ENCODE results near the gene DMRTB1.

- TF ChIP-seq SUZ12 (IDR thresholded peaks at IDR 0.05; ENCODE audit: extremely low read depth, insufficient read depth, insufficient read length), result no peak
- no peak for TF ChIP-seq YY1 (IDR thresholded peaks at IDR 0.05; ENCODE audit: insufficient read depth, insufficient read length)
Measured at GRCh38 chr1:53431244-53431643, 28.0 kb upstream of the DMRTB1 start.
